ENCODE measurements around the gene SPTBN1.

SPTBN1 gene

GRCh38 chr2:54671875-54672589 lies 215.9 kb downstream of the SPTBN1 start:
- Histone ChIP-seq H3K36me3 (ENCODE audit: control insufficient read depth, insufficient read depth, low read length) (peaks cover 44% of the 10 kb centered on the region), H3K4me1 (ENCODE audit: control insufficient read depth, insufficient read depth, low read length) (peaks cover 7% of the 10 kb centered on the region; the same call in 1 of the 2 replicates), H3K9ac (ENCODE audit: low read depth, low read length) (no peak overlapping the region), H3K27me3 (ENCODE audit: control insufficient read depth, insufficient read depth, low read length) (no peaks in the 10 kb centered on the region), H3K4me3 (ENCODE audit: low read depth, low read length) (no peak overlapping the region), H3K9me3 (ENCODE audit: control insufficient read depth, insufficient read depth, low read length) (no peaks in the 10 kb centered on the region), H3K27ac (ENCODE audit: low read depth, low read length) (no peak overlapping the region)

GRCh38 chr2:54672590-54673456 lies 216.7 kb downstream of the SPTBN1 start:
- peaks cover 36% of the 10 kb centered on the region for H3K36me3 ChIP-seq (ENCODE audit: control insufficient read depth, insufficient read depth, low read length)
- no peak overlapping the region for H3K4me3 ChIP-seq (ENCODE audit: low read depth, low read length)
- no peak overlapping the region for H3K27ac ChIP-seq (ENCODE audit: low read depth, low read length)
- no peak overlapping the region for H3K9ac ChIP-seq (ENCODE audit: low read depth, low read length)
- H3K9me3 ChIP-seq (ENCODE audit: control insufficient read depth, insufficient read depth, low read length) = no peaks in the 10 kb centered on the region
- no peaks in the 10 kb centered on the region for H3K27me3 ChIP-seq (ENCODE audit: control insufficient read depth, insufficient read depth, low read length)
- peaks cover 7% of the 10 kb centered on the region; the same call in 1 of the 2 replicates for H3K4me1 ChIP-seq (ENCODE audit: control insufficient read depth, insufficient read depth, low read length)

- Histone ChIP-seq H3K9ac (ENCODE audit: low read depth, low read length) (no peak overlapping the region), H3K27ac (ENCODE audit: low read depth, low read length) (no peak overlapping the region)
These were observed 217.4 kb downstream of the SPTBN1 start for GRCh38 chr2:54673501-54673998.

GRCh38 chr2:54675281-54675680 lies 219.2 kb downstream of the SPTBN1 start:
- Histone ChIP-seq H3K27me3 (ENCODE audit: control insufficient read depth, insufficient read depth, low read length) (no peaks in the 10 kb centered on the region), H3K4me3 (ENCODE audit: low read depth, low read length) (no peak overlapping the region), H3K27ac (ENCODE audit: low read depth, low read length) (no peak overlapping the region), H3K9ac (ENCODE audit: low read depth, low read length) (no peak overlapping the region), H3K9me3 (ENCODE audit: control insufficient read depth, insufficient read depth, low read length) (no peaks in the 10 kb centered on the region), H3K4me1 (ENCODE audit: control insufficient read depth, insufficient read depth, low read length) (peaks cover 7% of the 10 kb centered on the region; the same call in 1 of the 2 replicates), H3K36me3 (ENCODE audit: control insufficient read depth, insufficient read depth, low read length) (peaks cover 12% of the 10 kb centered on the region; the same call in 1 of the 2 replicates)

More at GRCh38 chr2:54673501-54673998, 217.4 kb downstream of the SPTBN1 start:
- H3K4me3 ChIP-seq (ENCODE audit: low read depth, low read length) = no peak overlapping the region
- peaks cover 29% of the 10 kb centered on the region for H3K36me3 ChIP-seq (ENCODE audit: control insufficient read depth, insufficient read depth, low read length)
- no peaks in the 10 kb centered on the region for H3K9me3 ChIP-seq (ENCODE audit: control insufficient read depth, insufficient read depth, low read length)
- peaks cover 7% of the 10 kb centered on the region; the same call in 1 of the 2 replicates for H3K4me1 ChIP-seq (ENCODE audit: control insufficient read depth, insufficient read depth, low read length)
- H3K27me3 ChIP-seq (ENCODE audit: control insufficient read depth, insufficient read depth, low read length) = no peaks in the 10 kb centered on the region

GRCh38 chr2:54675738-54676137 lies 219.6 kb downstream of the SPTBN1 start:
- Histone ChIP-seq H3K36me3 (ENCODE audit: control insufficient read depth, insufficient read depth, low read length) (peaks cover 7% of the 10 kb centered on the region; the same call in 1 of the 2 replicates), H3K9ac (ENCODE audit: low read depth, low read length) (no peak overlapping the region), H3K9me3 (ENCODE audit: control insufficient read depth, insufficient read depth, low read length) (no peaks in the 10 kb centered on the region), H3K27ac (ENCODE audit: low read depth, low read length) (no peak overlapping the region), H3K27me3 (ENCODE audit: control insufficient read depth, insufficient read depth, low read length) (no peaks in the 10 kb centered on the region), H3K4me1 (ENCODE audit: control insufficient read depth, insufficient read depth, low read length) (peaks cover 7% of the 10 kb centered on the region; the same call in 1 of the 2 replicates), H3K4me3 (ENCODE audit: low read depth, low read length) (no peak overlapping the region)

GRCh38 chr2:54676656-54677055 lies 220.5 kb downstream of the SPTBN1 start:
- Histone ChIP-seq H3K36me3 (ENCODE audit: control insufficient read depth, insufficient read depth, low read length) (no peaks in the 10 kb centered on the region), H3K4me1 (ENCODE audit: control insufficient read depth, insufficient read depth, low read length) (peaks cover 7% of the 10 kb centered on the region; the same call in 1 of the 2 replicates), H3K27ac (ENCODE audit: low read depth, low read length) (no peak overlapping the region), H3K4me3 (ENCODE audit: low read depth, low read length) (no peak overlapping the region), H3K9me3 (ENCODE audit: control insufficient read depth, insufficient read depth, low read length) (no peaks in the 10 kb centered on the region), H3K27me3 (ENCODE audit: control insufficient read depth, insufficient read depth, low read length) (no peaks in the 10 kb centered on the region), H3K9ac (ENCODE audit: low read depth, low read length) (no peak overlapping the region)

GRCh38 chr2:54677476-54678265 lies 221.5 kb downstream of the SPTBN1 start:
- Histone ChIP-seq H3K27ac (ENCODE audit: low read depth, low read length) (no peak overlapping the region), H3K4me3 (ENCODE audit: low read depth, low read length) (no peak overlapping the region), H3K9ac (ENCODE audit: low read depth, low read length) (no peak overlapping the region), H3K27me3 (ENCODE audit: control insufficient read depth, insufficient read depth, low read length) (no peaks in the 10 kb centered on the region), H3K4me1 (ENCODE audit: control insufficient read depth, insufficient read depth, low read length) (peaks cover 4% of the 10 kb centered on the region; the same call in 1 of the 2 replicates), H3K36me3 (ENCODE audit: control insufficient read depth, insufficient read depth, low read length) (no peaks in the 10 kb centered on the region), H3K9me3 (ENCODE audit: control insufficient read depth, insufficient read depth, low read length) (no peaks in the 10 kb centered on the region)

GRCh38 chr2:54678719-54679118 lies 222.6 kb downstream of the SPTBN1 start:
- Histone ChIP-seq H3K9ac (ENCODE audit: low read depth, low read length) (no peak overlapping the region), H3K27ac (ENCODE audit: low read depth, low read length) (no peak overlapping the region), H3K9me3 (ENCODE audit: control insufficient read depth, insufficient read depth, low read length) (no peaks in the 10 kb centered on the region), H3K36me3 (ENCODE audit: control insufficient read depth, insufficient read depth, low read length) (no peaks in the 10 kb centered on the region), H3K4me1 (ENCODE audit: control insufficient read depth, insufficient read depth, low read length) (no peaks in the 10 kb centered on the region), H3K4me3 (ENCODE audit: low read depth, low read length) (no peak overlapping the region), H3K27me3 (ENCODE audit: control insufficient read depth, insufficient read depth, low read length) (no peaks in the 10 kb centered on the region)

GRCh38 chr2:54680397-54681041 lies 224.4 kb downstream of the SPTBN1 start:
- H3K27me3 ChIP-seq (ENCODE audit: control insufficient read depth, insufficient read depth, low read length) = no peaks in the 10 kb centered on the region
- no peaks in the 10 kb centered on the region for H3K4me1 ChIP-seq (ENCODE audit: control insufficient read depth, insufficient read depth, low read length)

GRCh38 chr2:54681416-54681815 lies 225.3 kb downstream of the SPTBN1 start:
- H3K27me3 ChIP-seq (ENCODE audit: control insufficient read depth, insufficient read depth, low read length) = no peaks in the 10 kb centered on the region
- H3K27ac ChIP-seq (ENCODE audit: low read depth, low read length) = no peak overlapping the region
- no peaks in the 10 kb centered on the region for H3K4me1 ChIP-seq (ENCODE audit: control insufficient read depth, insufficient read depth, low read length)
- no peak overlapping the region for H3K9ac ChIP-seq (ENCODE audit: low read depth, low read length)
- no peak overlapping the region for H3K4me3 ChIP-seq (ENCODE audit: low read depth, low read length)
- H3K9me3 ChIP-seq (ENCODE audit: control insufficient read depth, insufficient read depth, low read length) = no peaks in the 10 kb centered on the region
- H3K36me3 ChIP-seq (ENCODE audit: control insufficient read depth, insufficient read depth, low read length) = no peaks in the 10 kb centered on the region

More at GRCh38 chr2:54680397-54681041, 224.4 kb downstream of the SPTBN1 start:
- Histone ChIP-seq H3K36me3 (ENCODE audit: control insufficient read depth, insufficient read depth, low read length) (no peaks in the 10 kb centered on the region), H3K9ac (ENCODE audit: low read depth, low read length) (no peak overlapping the region), H3K9me3 (ENCODE audit: control insufficient read depth, insufficient read depth, low read length) (no peaks in the 10 kb centered on the region), H3K27ac (ENCODE audit: low read depth, low read length) (no peak overlapping the region), H3K4me3 (ENCODE audit: low read depth, low read length) (no peak overlapping the region)
